CD4-positive, alpha-beta T cell treated with Interleukin-2 at 100 ng/mL for 4 hours (primary cell): Measurements from ENCODE around the gene MAP1B.
"Not testable (repeated sequence)": the region's sequence is repeated elsewhere in the genome, so short reads cannot be mapped to it uniquely, and the experiment has no call there.

Experiments used
- DNase-seq: peaks from one replicate; pipeline ENCODE4 v3.0.0-alpha.2; 2020; ENCODE audit warnings: low spot score

MAP1B gene

DNA sequence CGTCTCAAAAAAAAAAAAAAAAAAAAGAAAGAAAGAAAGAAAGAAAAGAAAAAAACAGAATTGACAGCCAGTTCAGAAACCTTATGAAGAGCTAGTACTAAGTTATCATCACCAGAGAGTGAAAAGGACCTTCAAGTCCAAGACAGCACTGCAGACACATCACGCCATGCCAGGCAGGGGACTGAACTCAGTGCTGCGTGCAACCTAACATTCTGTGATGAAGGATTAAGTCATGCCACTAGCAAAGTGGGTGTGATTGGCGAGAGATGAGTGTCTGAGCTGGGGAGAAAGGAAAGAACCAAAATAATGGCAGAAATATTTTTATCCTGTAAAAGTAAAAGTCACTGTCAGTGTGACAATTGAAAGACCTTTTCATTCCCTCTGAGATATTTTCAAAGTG is 54.7 kb downstream of the MAP1B start:
- no peak for DNase-seq

DNA sequence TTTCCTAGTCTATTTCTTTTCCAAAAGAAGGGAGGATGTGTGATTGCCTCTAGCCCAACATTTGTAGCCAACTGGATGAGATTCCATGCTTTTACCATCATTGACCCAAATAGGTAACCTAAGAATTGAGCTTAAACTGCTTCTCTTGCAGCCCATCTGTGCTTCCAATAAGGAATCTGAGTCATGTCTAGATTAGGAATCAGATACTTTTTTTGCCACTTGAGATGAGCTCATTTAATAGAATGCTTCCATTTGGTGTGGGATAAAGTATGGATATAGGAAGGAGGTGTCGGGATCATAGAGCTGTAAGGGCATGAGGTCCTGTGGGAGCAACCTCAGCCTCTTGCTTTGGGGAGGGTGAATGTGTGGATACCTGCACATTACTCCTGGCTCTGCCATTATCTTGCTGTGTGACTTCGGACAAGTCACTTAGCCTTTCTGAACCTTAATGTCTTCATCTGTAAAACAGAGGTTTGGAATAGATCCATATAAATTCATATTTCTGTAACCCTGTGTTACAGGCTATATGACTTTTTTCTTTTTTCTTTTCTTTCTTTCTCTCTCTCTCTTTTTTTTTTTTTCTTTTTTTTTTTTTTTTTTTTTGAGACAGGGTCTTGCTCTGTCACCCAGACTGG is 56.2 kb downstream of the MAP1B start:
- no peak for DNase-seq

DNA sequence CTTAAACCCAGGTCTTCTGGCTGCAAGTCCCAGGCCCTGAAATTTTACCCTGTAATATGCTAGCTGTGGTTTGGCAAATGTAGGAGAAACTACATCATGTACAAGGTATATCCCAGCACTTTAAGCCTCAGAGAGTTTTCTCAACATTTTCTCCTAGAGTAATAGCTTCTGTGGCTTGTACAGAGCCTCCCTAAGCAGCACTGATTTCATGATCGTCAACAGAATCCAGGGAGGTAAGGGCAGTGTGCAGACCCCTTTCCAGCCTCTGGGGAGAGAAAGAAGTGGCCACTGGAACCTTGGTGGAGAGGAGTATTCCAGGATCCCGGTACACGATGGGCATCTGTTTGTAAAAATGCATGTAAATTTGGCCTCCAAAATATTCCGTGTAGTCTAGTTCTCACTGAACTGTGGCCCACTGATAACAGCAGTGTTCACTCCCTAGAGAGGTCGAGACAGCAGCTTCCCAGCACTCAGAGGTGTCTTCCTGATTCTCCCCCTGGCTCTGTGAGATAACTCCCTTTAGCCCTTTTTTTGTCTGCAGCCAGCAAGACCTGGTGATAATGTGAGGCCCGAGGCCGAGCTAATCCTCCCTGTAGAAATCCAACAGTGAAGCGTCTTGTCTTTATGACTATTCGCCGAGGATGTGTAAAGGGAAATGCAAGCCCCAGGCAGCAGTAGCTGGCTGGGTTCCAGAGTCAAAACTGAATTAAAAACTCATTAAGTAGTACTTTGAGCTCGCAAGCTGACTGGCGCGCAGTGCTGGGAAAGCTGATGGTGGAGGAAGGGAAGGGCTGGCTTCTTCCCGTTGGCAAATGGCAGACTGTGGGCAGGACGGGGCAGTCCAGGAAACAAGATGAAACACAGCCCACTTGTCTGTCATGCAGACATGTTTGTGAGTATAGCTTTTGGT is 59.0 kb downstream of the MAP1B start:
- no peak for DNase-seq

DNA sequence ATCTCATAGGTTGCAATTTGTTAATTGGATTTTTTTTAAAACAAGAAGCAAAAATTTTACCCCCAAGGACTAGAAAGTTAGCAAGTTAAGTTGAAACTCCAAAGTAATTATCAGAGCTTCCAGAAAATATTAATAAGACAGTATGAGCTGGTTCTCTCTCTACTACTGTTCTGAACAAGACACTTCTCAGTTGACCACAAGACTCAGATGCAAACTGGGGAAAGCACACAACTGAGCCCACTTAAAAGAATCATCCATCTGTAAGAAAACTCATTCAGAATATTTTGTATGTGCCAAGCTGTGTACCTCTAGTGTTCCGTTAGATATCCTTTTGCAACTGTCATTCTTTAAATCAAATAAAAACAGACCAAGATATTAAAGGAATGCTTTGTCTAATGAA is 60.0 kb downstream of the MAP1B start:
- no peak for DNase-seq

DNA sequence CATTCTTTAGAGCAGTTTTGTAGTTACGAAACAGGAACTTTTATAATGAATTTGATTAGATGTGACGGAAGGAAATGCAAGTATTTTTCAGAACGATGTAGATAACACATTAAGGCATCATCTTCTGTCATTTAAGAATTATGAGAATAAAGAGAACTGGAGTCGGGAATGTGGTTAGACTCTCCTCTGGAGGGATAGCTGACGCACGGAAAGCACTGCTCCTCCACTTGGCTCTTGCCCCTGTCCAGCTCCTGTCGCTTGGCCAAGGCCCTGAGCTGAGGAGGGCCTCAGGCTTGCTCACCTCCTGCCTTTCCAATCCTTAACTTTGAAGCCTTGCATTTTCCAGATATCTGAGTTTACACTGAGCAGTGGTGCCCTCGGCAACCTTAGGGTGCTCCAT is 60.5 kb downstream of the MAP1B start:
- no peak for DNase-seq

DNA sequence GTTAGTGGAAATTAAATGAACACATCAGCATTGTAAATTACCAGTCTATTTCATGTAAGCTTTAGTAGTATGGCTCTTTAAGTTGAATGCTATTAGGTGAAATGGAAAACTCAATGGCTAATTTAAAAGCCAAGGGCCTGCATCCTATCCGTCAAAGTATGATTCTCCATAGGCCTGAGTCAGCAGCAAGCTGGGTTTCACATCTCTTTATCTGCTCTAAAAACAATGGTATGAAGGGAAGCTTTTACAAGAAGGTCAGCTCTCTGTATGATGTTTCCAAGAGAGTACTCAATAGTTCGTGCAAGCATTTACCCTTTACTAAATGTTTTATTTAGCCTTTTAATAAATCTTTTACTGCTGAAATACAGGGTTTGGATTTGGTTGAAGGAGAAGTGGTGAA is 62.8 kb downstream of the MAP1B start:
- DNase-seq, result no peak

DNA sequence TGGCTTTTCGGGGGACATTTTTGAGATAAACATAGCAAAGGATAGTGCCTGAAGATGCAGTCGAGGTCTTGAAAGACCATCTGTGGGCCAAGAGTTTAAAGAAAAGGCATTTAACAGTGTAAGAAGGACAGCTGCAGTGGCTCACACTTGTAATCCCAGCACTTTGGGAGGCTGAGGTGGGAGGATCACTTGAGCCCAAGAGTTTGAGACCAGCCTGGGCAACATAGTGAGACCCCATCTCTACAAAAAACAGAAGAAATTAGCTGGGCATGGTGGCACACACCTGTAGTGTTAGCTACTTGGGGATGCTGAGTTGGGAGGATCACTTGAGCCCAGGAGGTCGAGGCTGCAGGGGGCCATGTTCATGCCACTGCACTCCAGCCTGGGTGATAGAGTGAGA is 63.9 kb downstream of the MAP1B start:
- DNase-seq, result not testable (repeated sequence)

DNA sequence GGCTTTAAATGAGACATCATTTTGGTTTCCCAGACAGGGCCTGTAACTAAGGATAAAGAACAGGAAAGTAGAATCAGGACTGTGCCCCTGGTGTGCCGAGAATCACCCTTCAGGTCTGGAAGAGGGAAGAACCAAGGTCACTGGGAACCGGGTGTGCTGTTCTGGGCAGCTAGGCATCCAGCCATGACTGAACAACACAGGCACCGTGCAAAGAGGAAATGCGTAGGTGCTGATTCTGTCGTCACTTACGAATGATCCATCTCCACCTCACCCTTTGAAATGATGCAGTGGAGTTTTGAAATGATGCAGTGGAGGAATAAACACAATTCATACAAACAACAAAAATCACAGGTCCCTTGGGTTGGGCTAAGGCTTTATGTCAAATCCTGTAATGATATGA is 64.4 kb downstream of the MAP1B start:
- no peak for DNase-seq

DNA sequence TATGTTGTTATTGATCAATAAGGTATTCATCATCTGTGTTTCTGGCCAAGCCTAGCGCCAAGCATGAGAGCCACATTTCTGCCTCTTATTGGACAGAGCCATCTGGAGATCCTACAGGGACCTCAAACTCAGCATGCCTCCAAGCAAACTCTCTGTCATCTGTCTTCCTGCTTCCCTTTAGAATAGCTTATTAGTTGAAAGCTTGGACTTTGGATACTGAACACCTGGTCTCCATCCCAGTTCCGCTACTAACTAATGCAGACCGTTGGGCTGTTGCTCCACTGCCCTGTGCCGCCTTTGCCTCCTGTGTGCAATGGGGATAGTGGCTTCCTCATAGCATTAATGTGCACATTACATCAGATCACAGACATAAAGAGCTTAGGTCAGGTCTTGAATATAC is 65.5 kb downstream of the MAP1B start:
- no peak for DNase-seq

DNA sequence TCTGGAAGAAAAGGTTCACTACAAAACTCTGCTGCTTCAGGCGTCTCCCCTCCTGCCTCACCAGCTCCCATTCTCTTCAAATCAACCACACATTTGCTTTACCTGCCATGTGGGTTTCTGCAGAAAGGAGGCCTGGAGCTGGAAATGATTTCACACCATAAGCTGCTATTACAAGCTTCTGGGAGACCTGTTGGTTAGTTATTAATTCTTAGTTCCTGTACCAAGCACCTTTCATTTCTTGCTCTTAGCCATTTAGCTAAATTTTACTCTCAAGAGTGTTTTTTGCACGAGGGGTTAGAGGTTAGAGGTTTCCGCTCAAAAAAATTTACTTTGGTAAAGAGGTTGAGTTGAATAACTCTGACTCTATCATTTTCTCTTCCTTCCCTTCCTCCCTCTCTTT is 70.3 kb downstream of the MAP1B start:
- DNase-seq, result no peak

DNA sequence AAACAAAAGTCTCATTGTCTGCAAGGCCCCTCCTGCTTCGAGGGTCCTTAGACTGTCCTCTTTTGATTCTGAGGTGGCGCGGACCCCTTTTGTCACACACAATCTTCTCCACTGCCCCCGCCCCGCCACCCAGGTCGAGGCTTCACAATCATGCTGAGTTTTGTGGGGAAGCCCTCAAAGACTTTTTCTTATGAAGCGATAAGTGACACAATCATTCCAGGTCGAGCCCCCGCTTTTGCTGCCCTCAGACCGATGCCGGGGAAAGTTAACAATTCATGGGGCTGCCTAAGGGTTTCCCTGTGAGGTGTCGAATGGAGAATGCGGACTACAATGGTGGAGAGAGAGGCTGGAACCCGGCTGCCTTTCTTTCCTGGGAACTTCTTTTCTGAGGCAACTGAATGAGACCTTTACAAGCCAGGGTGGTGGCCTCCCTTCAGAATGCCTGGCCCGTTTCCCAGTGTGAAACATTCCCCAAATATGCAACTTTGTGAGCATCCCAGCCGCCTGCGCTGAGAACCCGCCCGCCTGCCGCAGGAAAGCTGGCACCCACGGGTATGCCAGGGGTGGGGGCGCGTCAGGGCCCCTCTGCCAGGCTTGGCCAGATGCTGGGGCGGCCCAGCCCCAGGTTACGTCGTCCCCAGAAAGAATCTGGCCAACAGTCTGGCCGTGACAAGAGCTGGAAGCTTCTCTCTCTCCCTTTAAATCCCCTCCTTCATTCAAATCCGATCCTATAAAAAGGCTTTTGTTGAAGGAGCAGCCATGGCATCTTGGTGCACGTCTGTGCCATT is 71.9 kb downstream of the MAP1B start:
- DNase-seq, result no peak

DNA sequence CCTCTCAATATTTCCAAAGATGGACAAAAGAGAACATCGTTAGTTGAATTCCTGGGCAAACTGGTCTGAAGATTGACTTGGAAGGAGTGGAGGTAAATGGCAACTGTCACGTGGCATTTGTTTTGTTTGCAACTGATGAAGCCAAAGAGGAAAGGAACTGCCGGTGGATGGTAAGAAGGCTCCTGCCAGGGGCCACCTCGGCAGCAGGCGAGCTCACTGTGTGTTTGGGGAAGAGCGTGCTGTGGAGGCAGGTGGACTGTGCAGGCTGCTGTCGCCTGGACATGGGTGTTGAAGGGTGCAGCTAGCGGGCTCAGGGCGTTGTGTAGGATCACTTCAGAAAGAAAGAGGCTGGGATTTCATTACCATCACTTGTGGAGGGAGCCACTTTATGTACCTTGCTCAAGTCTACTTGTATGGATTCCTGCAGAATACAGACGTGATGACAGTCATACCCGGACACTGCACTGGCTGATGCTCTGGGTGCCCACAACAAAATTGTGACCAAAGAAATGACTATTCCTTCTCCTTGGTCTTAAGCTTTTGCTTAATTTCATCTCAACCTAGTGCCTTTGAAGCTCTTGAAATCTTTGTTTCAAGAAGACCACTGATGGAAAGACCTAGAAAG is 72.7 kb downstream of the MAP1B start:
- DNase-seq, result no peak

DNA sequence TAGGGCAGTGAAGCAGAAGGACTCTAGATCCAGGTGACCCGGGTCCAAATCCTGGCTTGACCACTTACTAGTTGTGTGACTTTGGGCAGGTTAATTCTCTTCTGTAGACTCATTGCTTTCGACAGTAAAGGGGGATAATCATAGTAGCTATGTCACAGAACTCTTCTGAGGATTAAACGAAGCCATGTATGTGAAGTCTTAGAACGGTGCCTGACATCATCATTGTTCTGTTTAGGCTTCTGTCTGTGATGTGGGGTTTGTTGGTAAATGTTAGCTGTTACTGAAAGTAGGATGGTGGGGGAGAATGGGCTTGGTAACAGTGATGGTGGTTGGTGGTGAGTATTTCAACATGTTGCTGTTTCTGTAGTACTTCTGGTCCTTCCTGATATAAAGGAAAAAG is 73.7 kb downstream of the MAP1B start:
- DNase-seq, result no peak

DNA sequence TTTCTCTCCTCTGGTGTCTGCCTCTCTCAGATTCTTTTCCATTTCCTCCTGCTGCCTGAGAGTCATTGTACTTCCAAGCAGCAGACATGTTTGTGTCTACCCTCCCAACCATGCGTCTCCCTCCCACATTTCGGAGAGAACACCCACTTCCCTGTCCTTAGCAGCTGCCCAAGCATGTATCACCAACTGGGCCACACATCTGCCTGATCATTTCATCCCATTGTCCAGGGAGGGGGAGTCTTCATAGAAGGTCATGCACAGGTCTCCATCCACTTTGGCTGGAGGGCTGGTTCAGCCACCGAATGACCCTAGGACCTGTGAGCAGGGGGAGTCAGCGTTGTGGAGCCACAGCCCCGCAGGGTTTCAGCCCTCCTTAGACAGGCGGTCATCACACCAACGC is 75.4 kb downstream of the MAP1B start:
- no peak for DNase-seq

DNA sequence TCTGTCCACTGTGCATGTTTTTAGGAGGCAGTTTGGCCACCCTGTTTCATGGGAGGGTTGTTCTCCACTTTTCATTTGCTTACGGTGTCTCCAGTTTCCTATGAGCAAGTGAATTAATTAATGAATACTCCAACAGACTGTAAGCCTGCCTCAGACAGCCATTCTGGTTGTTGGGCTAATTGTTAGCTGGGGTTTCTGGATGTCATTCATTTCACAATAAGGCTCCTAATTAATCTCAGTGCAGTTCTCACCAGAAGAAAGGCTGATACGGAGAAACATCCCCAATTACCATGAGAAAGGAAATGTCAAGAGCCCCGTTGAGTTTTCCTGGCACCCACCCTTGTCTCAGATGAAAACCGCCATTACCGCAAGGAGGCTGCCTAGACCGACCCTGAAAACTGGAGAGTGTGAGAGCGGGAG is 75.8 kb downstream of the MAP1B start:
- DNase-seq, result no peak

DNA sequence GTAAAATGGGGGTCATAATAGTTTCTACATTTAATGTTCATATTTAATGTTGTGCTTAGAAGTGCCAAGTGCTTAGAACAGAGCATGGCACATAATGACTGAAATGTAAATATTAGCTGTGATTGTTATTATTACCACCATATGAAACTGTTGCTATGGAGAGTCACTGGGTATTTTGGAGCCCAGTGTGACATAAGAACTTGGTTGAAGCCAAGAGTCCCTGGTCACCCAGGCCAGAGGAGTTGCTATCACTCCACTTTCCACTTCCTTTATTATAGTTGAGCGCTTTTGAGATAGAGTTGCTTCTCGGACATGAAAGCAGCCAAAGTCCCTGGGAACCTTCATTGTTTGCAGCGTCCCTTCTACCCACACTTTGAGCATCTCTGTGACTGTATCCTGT is 77.1 kb downstream of the MAP1B start:
- no peak for DNase-seq

DNA sequence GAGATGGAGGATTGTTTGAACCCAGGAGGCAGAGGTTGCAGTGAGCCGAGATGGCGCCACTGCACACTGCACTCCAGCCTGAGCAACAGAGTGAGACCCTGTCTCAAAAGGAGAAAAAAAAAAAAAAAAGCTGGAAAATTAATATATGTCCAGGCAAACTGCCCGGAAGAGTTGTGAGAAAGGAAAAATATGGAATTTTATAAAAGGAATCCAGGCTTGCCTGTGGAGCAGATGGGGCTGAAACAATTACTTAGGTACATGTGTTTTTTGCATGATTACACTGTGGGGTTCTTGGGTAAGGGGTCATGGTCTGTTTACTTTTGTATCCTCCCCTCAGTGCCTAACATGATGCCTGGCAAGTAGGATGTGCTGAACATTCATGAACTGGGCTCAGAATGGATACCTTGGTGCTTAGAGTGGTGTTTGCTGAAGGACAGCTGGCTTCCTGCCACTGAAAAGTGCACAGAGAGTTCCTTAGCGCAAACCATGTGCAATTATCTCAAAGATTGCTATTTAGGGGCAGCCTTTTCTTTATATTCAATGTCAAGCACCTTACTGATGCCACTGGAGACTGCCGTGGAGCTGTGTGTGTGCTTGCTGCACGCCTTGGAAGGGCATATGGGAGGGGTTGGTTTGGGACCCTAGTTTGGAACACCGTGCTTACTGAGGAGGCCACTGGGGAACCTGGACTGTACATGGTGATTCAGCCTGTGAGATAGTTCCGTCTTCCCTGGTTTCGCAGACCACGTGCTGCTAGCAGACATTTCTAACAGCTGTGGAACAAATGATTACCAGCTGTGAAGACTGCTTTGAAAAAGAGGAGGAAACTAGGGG is 78.4 kb downstream of the MAP1B start:
- DNase-seq, result no peak

DNA sequence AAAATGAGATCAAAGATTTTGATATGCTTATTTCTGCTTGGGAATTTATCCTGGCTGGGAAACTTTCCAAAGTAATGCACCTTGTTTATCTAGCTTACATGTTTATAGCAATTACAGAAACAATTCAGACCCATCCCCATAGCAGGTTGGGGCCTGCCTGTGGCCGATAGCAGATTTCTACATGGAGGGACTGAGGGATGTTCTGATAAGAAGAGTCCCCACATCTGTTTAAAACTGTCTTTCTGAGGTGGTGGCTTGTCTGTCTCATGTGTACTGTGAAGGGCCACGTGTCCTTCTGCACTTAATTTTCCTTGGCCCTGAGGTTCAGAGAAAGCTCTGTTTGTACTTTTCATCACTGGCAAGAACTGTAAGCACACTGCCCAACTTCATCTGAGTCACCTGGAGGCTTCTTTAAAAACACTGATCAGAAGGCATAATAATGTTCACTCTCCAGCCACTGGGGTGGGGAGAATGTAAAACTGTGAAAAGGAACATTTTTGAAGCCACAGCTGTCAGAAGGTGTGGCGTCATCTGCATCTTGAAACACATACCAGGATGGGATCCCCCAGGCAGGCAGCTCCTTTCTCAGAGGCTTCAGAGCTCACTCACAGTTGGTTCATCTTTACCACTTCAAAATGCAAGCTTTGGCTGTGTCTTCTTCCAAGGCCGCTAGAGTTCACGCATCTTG is 80.3 kb downstream of the MAP1B start:
- DNase-seq, result no peak

DNA sequence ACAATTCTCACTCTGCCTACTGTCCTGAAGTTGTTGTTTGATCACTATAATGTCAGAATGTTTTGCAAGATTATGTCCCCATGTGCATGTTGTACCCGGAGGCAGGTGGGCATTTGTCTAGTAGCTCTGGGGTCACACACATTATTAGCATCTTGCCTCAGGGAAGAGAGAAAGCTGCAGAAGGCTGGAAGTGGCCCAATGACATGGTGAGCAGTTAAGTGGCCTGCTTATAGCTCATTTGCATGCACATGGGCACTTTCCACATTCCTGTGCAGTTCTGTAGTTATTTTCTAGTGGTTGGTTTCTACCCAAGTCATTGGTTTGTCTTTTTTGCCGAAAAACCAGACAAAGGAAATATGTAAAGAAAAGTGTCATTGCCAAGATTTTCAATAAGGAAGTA is 80.9 kb downstream of the MAP1B start:
- no peak for DNase-seq

DNA sequence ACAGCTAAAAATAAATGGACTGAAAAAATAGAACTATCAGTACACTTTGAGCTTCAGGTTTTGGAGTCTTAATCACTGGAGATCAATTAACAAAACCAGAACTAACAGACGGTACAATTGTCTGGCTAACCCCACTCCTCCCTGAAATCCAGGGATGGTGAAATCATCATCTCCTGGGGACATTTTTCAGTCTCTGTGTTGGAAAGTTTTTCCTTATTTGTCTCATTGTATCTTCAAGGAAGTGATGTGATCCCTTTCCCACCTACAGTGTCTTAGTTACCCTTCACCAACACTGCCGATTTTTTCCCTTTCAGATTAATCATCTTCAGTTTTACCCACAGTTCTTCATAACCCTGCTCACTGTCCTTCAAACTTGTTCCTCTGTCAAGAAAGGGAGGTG is 81.9 kb downstream of the MAP1B start:
- no peak for DNase-seq

DNA sequence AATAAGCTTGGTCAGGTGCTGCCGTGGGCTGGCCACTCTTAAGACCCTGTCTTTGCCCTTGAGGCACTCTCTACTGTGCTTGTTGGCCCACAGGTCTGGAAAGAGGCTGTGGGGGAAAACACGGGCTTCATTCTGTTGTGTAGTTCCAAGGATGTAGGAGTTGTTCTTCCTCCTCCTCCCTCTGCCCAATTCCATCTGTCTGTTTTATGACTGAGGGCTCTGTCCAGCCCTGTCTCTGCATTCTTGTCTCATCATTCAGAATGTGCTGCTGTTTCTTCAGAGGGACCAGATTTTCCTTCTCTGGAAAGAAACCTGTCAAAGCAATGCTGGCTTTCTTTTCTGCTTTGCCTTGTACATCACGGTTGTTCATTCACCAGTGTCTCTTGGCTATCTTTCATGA is 84.1 kb downstream of the MAP1B start:
- no peak for DNase-seq
